Heart left ventricle (tissue), 13 donors: ENCODE results near the gene COL20A1.

Source experiments
- POLR2A ChIP-seq, 2 donors: fragments of 450-650 bp; IDR thresholded peaks; one replicate each; pipeline ENCODE4 v1.6.1; 2017; ENCODE audit warnings: antibody characterized with exemption in 2 of 2, mild to moderate bottlenecking in 2 of 2, moderate library complexity in 2 of 2
- TF ChIP-seq, protein P1 (sequence below), 12 donors: fragments of 200-600 bp; sonication (generic) in 4 of 12; IDR thresholded peaks; one replicate each; pipeline versions ENCODE4 v1.5.0 to v1.8.0; 2018 to 2022; ENCODE audit warnings: antibody characterized with exemption in 12 of 12, mild to moderate bottlenecking in 5 of 12
- donor health status: ischemic (EF 13 %, LVEDD 7.1; RV severe dilation, severe dysfunction).
- donor health status: DM: no; HTN: yes; CAD: no.
- donor health status: DM: no; HTN: no; CAD: no.
- donor health status: ischemic (EF 25% LVEDD 6.9; RV normal size, moderate dysfunction).
- donor health status: ischemic (EF 25% LVEDD 5.7; RV mildly dilated, moderate dysfunction).
- donor health status: ischemic (EF 35%, LVEDD 5.7; RV mildly dilated, moderate dysfunction).
- donor health status: nonischemic (EF 11% LVEDD 7.7; RV severe dilation, severe dysfunction).
- donor health status: DM: yes; HTN: yes; CAD: no.
- donor health status: PGD.
- donor health status: ischemic (EF 29% LVEDD 5.4; RV normal size, mild dysfunction).
- donor health status: nonischemic (EF 23%, LVEDD 6.1; RV moderate dilation, normal function).

GRCh38 chr20:63267691-63268090, 25.3 kb upstream of the COL20A1 start:
- TF ChIP-seq, protein P1, sequence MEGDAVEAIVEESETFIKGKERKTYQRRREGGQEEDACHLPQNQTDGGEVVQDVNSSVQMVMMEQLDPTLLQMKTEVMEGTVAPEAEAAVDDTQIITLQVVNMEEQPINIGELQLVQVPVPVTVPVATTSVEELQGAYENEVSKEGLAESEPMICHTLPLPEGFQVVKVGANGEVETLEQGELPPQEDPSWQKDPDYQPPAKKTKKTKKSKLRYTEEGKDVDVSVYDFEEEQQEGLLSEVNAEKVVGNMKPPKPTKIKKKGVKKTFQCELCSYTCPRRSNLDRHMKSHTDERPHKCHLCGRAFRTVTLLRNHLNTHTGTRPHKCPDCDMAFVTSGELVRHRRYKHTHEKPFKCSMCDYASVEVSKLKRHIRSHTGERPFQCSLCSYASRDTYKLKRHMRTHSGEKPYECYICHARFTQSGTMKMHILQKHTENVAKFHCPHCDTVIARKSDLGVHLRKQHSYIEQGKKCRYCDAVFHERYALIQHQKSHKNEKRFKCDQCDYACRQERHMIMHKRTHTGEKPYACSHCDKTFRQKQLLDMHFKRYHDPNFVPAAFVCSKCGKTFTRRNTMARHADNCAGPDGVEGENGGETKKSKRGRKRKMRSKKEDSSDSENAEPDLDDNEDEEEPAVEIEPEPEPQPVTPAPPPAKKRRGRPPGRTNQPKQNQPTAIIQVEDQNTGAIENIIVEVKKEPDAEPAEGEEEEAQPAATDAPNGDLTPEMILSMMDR (IDR thresholded peaks at IDR 0.05), result no peak
- no peak for TF ChIP-seq POLR2A (IDR thresholded peaks at IDR 0.05)
